ENCODE measurements around the gene RPS8. TPM values are rescaled to one million over a fixed set of nuclear protein-coding genes. Genes with fewer than 3 reads are reported as not detected.

The RPS8 gene
- 1,505 and 1,508 TPM in 2 replicates for total RNA-seq

GRCh38 chr1:44775078-44775929, at the start of gene RPS8:
RPS8 (plus strand) TSS chr1:44775540; CDS start chr1:44775597, 57 bp downstream.

GRCh38 chr1:44730741-44731512, 44.4 kb upstream of the RPS8 start, which contains the start of gene RNU5D-1:
RNU5D-1 (minus strand) TSS chr1:44731170.

DNA sequence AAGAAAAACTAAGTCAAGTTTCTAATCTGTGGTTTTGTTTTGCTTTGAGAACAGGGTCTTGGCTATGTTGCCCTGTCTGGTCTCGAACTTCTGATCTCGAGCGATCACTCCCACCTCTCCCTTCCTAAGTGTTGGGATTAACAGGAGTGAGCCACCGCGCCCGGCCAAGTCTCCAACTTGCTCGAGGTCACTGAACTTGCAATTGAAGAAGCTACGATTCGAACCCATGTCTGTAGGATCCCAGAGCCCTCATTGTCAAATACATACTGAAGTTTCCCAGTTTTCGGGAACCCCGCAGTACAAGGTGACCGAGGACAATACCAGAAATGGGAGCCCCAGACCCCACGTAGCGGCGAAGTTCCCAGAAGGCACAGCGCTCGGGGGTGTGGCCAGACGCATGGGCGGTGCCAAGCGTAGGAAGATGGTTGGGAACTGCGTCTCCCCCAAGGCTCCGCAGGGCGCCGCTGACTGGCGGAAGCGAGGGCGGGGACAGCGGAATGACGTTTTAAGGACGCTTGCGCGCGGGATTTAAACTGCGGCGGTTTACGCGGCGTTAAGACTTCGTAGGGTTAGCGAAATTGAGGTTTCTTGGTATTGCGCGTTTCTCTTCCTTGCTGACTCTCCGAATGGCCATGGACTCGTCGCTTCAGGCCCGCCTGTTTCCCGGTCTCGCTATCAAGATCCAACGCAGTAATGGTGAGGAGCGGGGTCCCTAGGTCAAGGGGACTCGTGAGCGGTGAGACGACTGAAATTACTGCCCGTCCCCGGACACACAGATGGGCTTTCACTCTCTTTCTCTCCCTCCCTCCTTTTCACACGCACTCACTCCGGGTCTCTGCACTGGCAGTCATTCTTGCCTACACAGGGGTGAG, 35.8 kb upstream of the RPS8 start, which contains the start of gene KIF2C:
TSS of gene KIF2C (plus strand) at position 531 of the 872 bp plus-strand sequence. CDS start at position 627, 96 bp downstream.

GRCh38 chr1:44788120-44788860, 12.9 kb downstream of the RPS8 start, which contains the start of gene BEST4:
BEST4 (minus strand) TSS chr1:44788170; CDS start chr1:44787705, 465 bp downstream.

GRCh38 chr1:44799770-44800584, 24.6 kb downstream of the RPS8 start, which contains the start of gene PLK3:
PLK3 (plus strand) TSS chr1:44800377; CDS start chr1:44800464, 87 bp downstream.

DNA sequence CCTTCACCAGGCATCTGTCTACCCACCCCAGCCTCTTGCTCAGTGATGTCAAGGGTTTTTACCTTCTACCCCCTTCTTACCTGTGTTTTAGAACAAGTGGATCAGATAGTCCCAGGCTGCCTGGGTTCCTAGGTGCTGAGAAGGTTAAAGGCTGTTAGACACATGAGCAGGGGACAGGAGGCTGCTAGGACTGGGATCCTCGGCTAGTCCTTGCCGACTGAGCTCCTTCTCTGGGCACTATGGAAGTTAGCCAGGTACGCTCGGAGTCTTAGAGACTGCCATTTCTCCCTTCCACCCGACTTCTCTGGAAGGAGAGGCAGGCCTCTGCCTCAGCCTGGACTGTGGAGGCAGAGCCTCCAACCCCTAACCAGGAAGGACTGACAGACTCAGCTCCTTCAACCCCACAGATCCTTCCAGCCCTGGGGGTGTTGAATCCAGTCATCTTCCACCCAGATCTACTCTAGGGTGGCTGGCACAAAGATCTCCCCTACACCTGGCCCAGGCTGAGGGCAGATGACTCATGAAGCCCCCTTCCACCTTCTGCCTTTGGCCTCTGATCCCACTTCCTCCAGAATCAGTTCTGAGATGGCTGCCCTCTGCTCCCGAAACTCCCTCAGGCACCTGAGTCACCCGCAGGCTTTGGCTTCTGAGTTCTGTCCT, 31.5 kb downstream of the RPS8 start, which contains the start of gene DYNLT4:
TSS of gene DYNLT4 (minus strand) at position 648 of the 660 bp plus-strand sequence. CDS start 683 bp downstream, outside the sequence.

GRCh38 chr1:44808063-44808937, 33.0 kb downstream of the RPS8 start, which contains the start of gene BTBD19:
BTBD19 (plus strand) TSS chr1:44808523; CDS start chr1:44808821, 298 bp downstream.

Small RNA genes lying within 50 kb of the gene (small RNA-seq; reads per million reads assigned to genes)
- gene RNU5D-1 (2,021 reads per million, percentile 100 among the genes with 10 or more reads in this experiment), gene SNORD38A (636 reads per million, percentile 99 among the genes with 10 or more reads in this experiment), gene SNORD38B (not detected), gene SNORD46 (22.2 reads per million, percentile 96 among the genes with 10 or more reads in this experiment), gene SNORD55 (not detected)

Other genes with a start within 250 kb of the RPS8 start
- gene TMEM53, start 101.1 kb upstream of the RPS8 start, total RNA-seq: 1.7 and 2.9 TPM in 2 replicates
- 0.36 TPM in 1 of 2 replicates, not detected in the other for gene ARMH1, start 100.8 kb upstream of the RPS8 start, total RNA-seq
- gene RNU5D-1, start 44.4 kb upstream of the RPS8 start, total RNA-seq: not detected in 2 replicates
- gene KIF2C, start 35.7 kb upstream of the RPS8 start, total RNA-seq: 38.6 and 54.6 TPM in 2 replicates
- 0.07 TPM in 1 of 2 replicates, not detected in the other for gene BEST4, start 12.6 kb downstream of the RPS8 start, total RNA-seq
- 34.6 and 46.9 TPM in 2 replicates for gene PLK3, start 24.8 kb downstream of the RPS8 start, total RNA-seq
- 0.22 TPM in 1 of 2 replicates, not detected in the other for gene DYNLT4, start 31.8 kb downstream of the RPS8 start, total RNA-seq
- 14.3 and 17.2 TPM in 2 replicates for gene BTBD19, start 33.0 kb downstream of the RPS8 start, total RNA-seq
- gene PTCH2, start 67.7 kb downstream of the RPS8 start, total RNA-seq: 0.13 and 0.29 TPM in 2 replicates
- gene EIF2B3, start 211.1 kb downstream of the RPS8 start, total RNA-seq: 38.6 and 46.1 TPM in 2 replicates
- gene HECTD3, start 235.8 kb downstream of the RPS8 start, total RNA-seq: 39.0 and 40.8 TPM in 2 replicates
- 136 TPM in 2 replicates for gene UROD, start 236.7 kb downstream of the RPS8 start, total RNA-seq